Hepatocyte (in vitro differentiated cells): ENCODE data around the gene MIX23. TPM values are rescaled to one million over a fixed set of nuclear protein-coding genes. Genes with fewer than 3 reads are reported as not detected.

Experiments used
- DNase-seq: peaks from one replicate; pipeline ENCODE4 v3.0.0-alpha.2; 2016; ENCODE audit warnings: low spot score
- H2AFZ ChIP-seq: fragments of 200-600 bp; sonication (generic); 2 replicates; pipeline ENCODE4 v1.6.0; 2016; ENCODE audit warnings: antibody characterized with exemption, mild to moderate bottlenecking
- H3K27ac ChIP-seq: fragments of 200-600 bp; sonication (generic); 2 replicates; pipeline ENCODE4 v1.5.1; 2016; ENCODE audit warnings: mild to moderate bottlenecking
- H3K27me3 ChIP-seq: fragments of 200-600 bp; sonication (generic); 2 replicates; pipeline ENCODE4 v1.6.1; 2016
- H3K36me3 ChIP-seq: fragments of 200-600 bp; sonication (generic); replicated peaks from 2 replicates; pipeline ENCODE4 v1.5.1; 2016; ENCODE audit warnings: low read depth; ENCODE audit not compliant: insufficient read depth
- H3K4me1 ChIP-seq: fragments of 200-600 bp; sonication (generic); 2 replicates; pipeline ENCODE4 v1.5.1; 2016; ENCODE audit warnings: mild to moderate bottlenecking, moderate library complexity; ENCODE audit not compliant: insufficient read depth
- H3K4me2 ChIP-seq: fragments of 200-600 bp; sonication (generic); 2 replicates; pipeline ENCODE4 v1.6.0; 2016
- H3K4me3 ChIP-seq: fragments of 200-600 bp; sonication (generic); 2 replicates; pipeline ENCODE4 v1.5.1; 2016; ENCODE audit warnings: mild to moderate bottlenecking
- H3K79me2 ChIP-seq: fragments of 200-600 bp; sonication (generic); 2 replicates; pipeline ENCODE4 v1.6.0; 2017; ENCODE audit warnings: mild to moderate bottlenecking
- H3K9me2 ChIP-seq: fragments of 200-600 bp; sonication (generic); replicated peaks from 2 replicates; pipeline ENCODE4 v1.6.0; 2017; ENCODE audit warnings: mild to moderate bottlenecking; ENCODE audit not compliant: insufficient read depth
- H3K9me3 ChIP-seq: fragments of 200-600 bp; sonication (generic); 2 replicates; pipeline ENCODE4 v1.5.1; 2016; ENCODE audit warnings: low read depth, mild to moderate bottlenecking
- H4K20me1 ChIP-seq: fragments of 200-600 bp; sonication (generic); 2 replicates; pipeline ENCODE4 v1.6.0; 2016; ENCODE audit warnings: mild to moderate bottlenecking; ENCODE audit not compliant: insufficient read depth, poor library complexity, severe bottlenecking
- EZH2 ChIP-seq: fragments of 200-600 bp; sonication (generic); IDR thresholded peaks from 2 replicates; pipeline ENCODE4 v1.6.1; 2016; ENCODE audit warnings: antibody characterized with exemption, mild to moderate bottlenecking, borderline replicate concordance
- EZH2phosphoT487 ChIP-seq: fragments of 200-600 bp; sonication (generic); IDR thresholded peaks from one replicate; pipeline ENCODE4 v1.6.1; 2018; ENCODE audit warnings: antibody characterized with exemption, mild to moderate bottlenecking, low read depth, moderate library complexity; ENCODE audit not compliant: unreplicated experiment, severe bottlenecking
- WGBS: methylation state at CpG from one replicate; pipeline ENCODE4 v1.1.6; 2016; ENCODE audit warnings: low lambda C conversion rate; ENCODE audit errors: missing lambda C conversion rate; 5-methylcytosine and 5-hydroxymethylcytosine counted together
- polyA plus RNA-seq: library from polyadenylated mRNA; unstranded; fragments of >200 nt; fragmentation: Nextera tagmentation; extraction: Ambion mirVana; gene quantifications from 2 replicates; pipeline ENCODE4 v1.2.1, GENCODE V29; 2016
- total RNA-seq: library from RNA; depleted of rRNA; stranded (reverse); fragments of >200 nt; gene quantifications from 2 replicates; pipeline ENCODE4 v1.2.3, GENCODE V29; 2014
- TF ChIP-seq, protein P1 (sequence below): fragments of 200-600 bp; sonication (generic); IDR thresholded peaks from 2 replicates; pipeline ENCODE4 v1.5.1; 2016; ENCODE audit warnings: antibody characterized with exemption, mild to moderate bottlenecking; ENCODE audit not compliant: poor library complexity

The MIX23 gene
- total and polyA plus RNA-seq, 2 experiments from 2014 or later = 42.0 to 46.4 TPM

- no peaks in the 10 kb centered on the region for H3K27me3 ChIP-seq
- H3K9me2 ChIP-seq = no peaks in the 10 kb centered on the region
- WGBS = 96% methylated on average over 6 of the region's 6 CpGs
- no peaks in the 10 kb centered on the region for H3K36me3 ChIP-seq
- no peak overlapping the region for H2AFZ ChIP-seq
- TF ChIP-seq EZH2 (no peak), EZH2phosphoT487 (no peak)
- TF ChIP-seq, protein P1, sequence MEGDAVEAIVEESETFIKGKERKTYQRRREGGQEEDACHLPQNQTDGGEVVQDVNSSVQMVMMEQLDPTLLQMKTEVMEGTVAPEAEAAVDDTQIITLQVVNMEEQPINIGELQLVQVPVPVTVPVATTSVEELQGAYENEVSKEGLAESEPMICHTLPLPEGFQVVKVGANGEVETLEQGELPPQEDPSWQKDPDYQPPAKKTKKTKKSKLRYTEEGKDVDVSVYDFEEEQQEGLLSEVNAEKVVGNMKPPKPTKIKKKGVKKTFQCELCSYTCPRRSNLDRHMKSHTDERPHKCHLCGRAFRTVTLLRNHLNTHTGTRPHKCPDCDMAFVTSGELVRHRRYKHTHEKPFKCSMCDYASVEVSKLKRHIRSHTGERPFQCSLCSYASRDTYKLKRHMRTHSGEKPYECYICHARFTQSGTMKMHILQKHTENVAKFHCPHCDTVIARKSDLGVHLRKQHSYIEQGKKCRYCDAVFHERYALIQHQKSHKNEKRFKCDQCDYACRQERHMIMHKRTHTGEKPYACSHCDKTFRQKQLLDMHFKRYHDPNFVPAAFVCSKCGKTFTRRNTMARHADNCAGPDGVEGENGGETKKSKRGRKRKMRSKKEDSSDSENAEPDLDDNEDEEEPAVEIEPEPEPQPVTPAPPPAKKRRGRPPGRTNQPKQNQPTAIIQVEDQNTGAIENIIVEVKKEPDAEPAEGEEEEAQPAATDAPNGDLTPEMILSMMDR = no peak
- DNase-seq = no peak
- H3K4me3 ChIP-seq = no peak overlapping the region
- peaks cover 8% of the 10 kb centered on the region for H3K4me1 ChIP-seq
- H3K4me2 ChIP-seq = no peak overlapping the region
- no peaks in the 10 kb centered on the region for H4K20me1 ChIP-seq
- peaks cover 26% of the 10 kb centered on the region for H3K79me2 ChIP-seq
- no peak overlapping the region for H3K27ac ChIP-seq
- H3K9me3 ChIP-seq = no peaks in the 10 kb centered on the region
These were observed 27.6 kb upstream of the MIX23 start for GRCh38 chr3:122410639-122411038.

GRCh38 chr3:122410111-122410510 is 27.1 kb upstream of the MIX23 start:
- WGBS = 90% methylated on average over 4 of the region's 4 CpGs
- Histone ChIP-seq H3K27ac (no peak overlapping the region), H3K79me2 (peaks cover 25% of the 10 kb centered on the region), H2AFZ (no peak overlapping the region), H3K4me1 (peaks cover 7% of the 10 kb centered on the region), H3K4me2 (no peak overlapping the region), H3K4me3 (no peak overlapping the region), H4K20me1 (no peaks in the 10 kb centered on the region), H3K27me3 (no peaks in the 10 kb centered on the region), H3K36me3 (no peaks in the 10 kb centered on the region), H3K9me3 (no peaks in the 10 kb centered on the region), H3K9me2 (no peaks in the 10 kb centered on the region)
- TF ChIP-seq, protein P1 = no peak
- TF ChIP-seq EZH2 (no peak), EZH2phosphoT487 (no peak)
- no peak for DNase-seq

GRCh38 chr3:122409446-122409845 is 26.4 kb upstream of the MIX23 start:
- Histone ChIP-seq H3K9me3 (no peaks in the 10 kb centered on the region), H3K27me3 (no peaks in the 10 kb centered on the region), H3K4me1 (peaks cover under 1% of the 10 kb centered on the region), H3K36me3 (no peaks in the 10 kb centered on the region), H3K4me3 (no peak overlapping the region), H3K79me2 (peaks cover 18% of the 10 kb centered on the region), H4K20me1 (no peaks in the 10 kb centered on the region), H2AFZ (no peak overlapping the region), H3K4me2 (no peak overlapping the region), H3K9me2 (no peaks in the 10 kb centered on the region), H3K27ac (no peak overlapping the region)
- 89% methylated on average over 6 of the region's 6 CpGs for WGBS
- TF ChIP-seq EZH2phosphoT487 = no peak
- TF ChIP-seq EZH2 = no peak
- TF ChIP-seq, protein P1 = no peak
- no peak for DNase-seq

DNA sequence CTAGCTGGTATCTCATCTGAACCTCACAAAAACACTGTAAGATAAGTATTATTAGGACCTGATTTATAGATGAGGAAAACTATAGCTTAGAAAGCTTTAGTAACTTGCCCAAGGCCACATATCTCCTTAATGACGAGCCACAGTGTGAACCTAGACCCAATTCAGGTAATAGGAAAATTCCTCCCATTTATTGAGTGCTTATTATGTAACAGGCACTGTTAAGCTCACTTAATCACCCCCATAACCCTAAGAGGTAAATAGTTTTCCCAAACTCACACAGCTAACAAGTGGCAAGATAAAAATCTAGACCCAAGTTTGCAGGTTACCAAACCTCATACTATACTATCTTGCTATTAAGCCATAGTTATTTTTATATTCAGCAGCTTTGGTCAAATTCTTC is 24.9 kb upstream of the MIX23 start:
- Histone ChIP-seq H4K20me1 (no peaks in the 10 kb centered on the region), H3K4me3 (no peak overlapping the region), H3K4me2 (no peak overlapping the region), H3K9me2 (no peaks in the 10 kb centered on the region), H3K27me3 (no peaks in the 10 kb centered on the region), H3K79me2 (peaks cover 3% of the 10 kb centered on the region), H3K9me3 (no peaks in the 10 kb centered on the region), H3K36me3 (no peaks in the 10 kb centered on the region), H2AFZ (no peak overlapping the region), H3K27ac (no peak overlapping the region), H3K4me1 (no peaks in the 10 kb centered on the region)
- no peak for DNase-seq
- TF ChIP-seq EZH2phosphoT487 = no peak
- TF ChIP-seq EZH2 = no peak
- TF ChIP-seq, protein P1 = no peak
- 88% methylated on average over 1 of the region's 1 CpG for WGBS
